ENCODE data around the gene SBF1.
A peak's percentile ranks its signal among the peaks of the same experiment; 100 is the strongest.

Gene SBF1

DNA sequence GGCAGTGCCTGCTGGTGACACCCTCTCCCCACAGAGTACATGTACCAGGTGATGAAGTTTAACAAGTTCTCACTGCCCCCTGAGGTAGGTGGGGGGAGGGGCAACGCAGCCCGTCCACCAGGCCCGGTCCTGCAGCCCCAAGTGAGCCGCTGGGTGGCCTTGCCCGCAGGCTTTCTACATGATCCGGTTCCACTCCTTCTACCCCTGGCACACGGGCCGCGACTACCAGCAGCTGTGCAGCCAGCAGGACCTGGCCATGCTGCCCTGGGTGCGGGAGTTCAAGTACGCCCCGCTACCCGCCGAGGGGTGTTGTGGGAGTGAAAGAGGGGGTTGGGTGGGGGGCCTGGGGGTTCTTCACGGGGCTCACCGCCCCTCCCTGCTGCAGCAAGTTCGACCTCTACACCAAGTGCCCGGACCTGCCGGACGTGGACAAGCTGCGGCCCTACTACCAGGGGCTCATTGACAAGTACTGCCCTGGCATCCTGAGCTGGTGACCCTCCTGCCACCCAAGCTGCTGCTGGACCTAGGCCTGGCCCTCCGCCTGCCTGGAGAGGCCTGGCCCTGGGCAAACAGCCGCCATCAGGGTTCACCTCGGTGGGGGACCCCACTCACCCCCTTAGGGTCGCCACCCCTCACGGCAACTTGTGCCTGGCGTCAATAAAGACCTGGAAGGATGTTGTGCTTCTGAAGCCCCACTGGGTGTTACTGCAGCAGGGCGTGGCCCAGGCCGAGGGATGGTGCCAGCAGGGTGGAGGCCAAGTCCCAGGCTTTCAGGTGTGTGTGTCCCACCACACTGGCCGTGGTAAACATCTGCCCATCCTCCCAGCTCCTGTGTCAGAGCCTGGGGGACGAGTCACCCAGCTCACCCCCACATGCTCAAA lies 14.8 kb upstream of the SBF1 start:
- Histone ChIP-seq H2AFZ (ENCODE audit: insufficient read depth, low read length, poor library complexity) (no peak overlapping the region), H2BK120ac (ENCODE audit: insufficient read depth, low read length, poor library complexity) (no peak overlapping the region), H3K27ac (ENCODE audit: low read depth, low read length) (no peak overlapping the region), H3K23ac (ENCODE audit: low read length) (no peak overlapping the region), H3K79me1 (ENCODE audit: low read length) (no peaks in the 10 kb centered on the region), H3K4me2 (ENCODE audit: low read length) (no peak overlapping the region), H3K36me3 (ENCODE audit: control insufficient read depth in 1 of 2, insufficient read depth in 2 of 2, low read length in 2 of 2) (no peaks in the 10 kb centered on the region), H3K4ac (ENCODE audit: low read depth, low read length) (no peak overlapping the region), H3K18ac (ENCODE audit: low read length) (no peak overlapping the region), H4K8ac (ENCODE audit: low read depth, low read length) (no peak overlapping the region), H2BK12ac (ENCODE audit: low read length) (no peak overlapping the region), H3K27me3 (ENCODE audit: insufficient read depth, low read length) (no peaks in the 10 kb centered on the region), H4K91ac (ENCODE audit: low read depth, low read length) (no peak overlapping the region), H3K14ac (ENCODE audit: low read length) (no peak overlapping the region), H3K9ac (ENCODE audit: low read length) (no peak overlapping the region), H2BK5ac (ENCODE audit: low read depth, low read length, poor library complexity) (no peak overlapping the region), H3K79me2 (ENCODE audit: control insufficient read depth, insufficient read depth, low read length, poor library complexity) (no peaks in the 10 kb centered on the region), H2AK5ac (ENCODE audit: low read length) (no peak overlapping the region), H3K4me3 (ENCODE audit: low read depth, low read length) (no peak overlapping the region), H3K9me3 (ENCODE audit: insufficient read depth, low read depth, low read length) (no peaks in the 10 kb centered on the region), H3K4me1 (ENCODE audit: control insufficient read depth in 1 of 2, insufficient read depth in 2 of 2, low read length in 2 of 2) (no peaks in the 10 kb centered on the region), H4K12ac (ENCODE audit: low read depth, low read length) (no peak overlapping the region)
- WGBS (ENCODE audit: extremely low coverage, insufficient coverage, insufficient read length), result no CpG with 5 or more reads among the region's 31 CpGs
- DNase-seq, result peak; percentile 51 to 69

DNA sequence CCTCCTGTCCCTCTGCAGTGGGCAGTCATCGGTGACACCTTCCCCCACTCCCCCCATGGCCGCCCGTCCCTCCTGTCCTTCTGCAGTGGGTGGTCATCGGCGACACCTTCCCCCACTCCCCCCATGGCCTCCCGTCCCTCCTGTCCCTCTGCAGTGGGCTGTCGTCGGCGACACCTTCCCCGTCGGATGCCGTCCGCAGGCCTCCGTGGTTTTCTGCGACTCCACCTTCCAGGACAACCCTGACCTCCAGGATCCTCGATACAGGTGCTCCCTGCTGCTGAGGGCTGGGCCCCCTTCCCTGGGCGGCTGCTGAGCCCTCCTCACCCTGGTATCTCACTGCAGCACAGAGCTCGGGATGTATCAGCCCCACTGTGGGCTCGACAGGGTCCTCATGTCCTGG lies 14.1 kb upstream of the SBF1 start:
- Histone ChIP-seq H3K27ac (ENCODE audit: low read depth, low read length) (no peak overlapping the region), H2BK5ac (ENCODE audit: low read depth, low read length, poor library complexity) (no peak overlapping the region), H4K12ac (ENCODE audit: low read depth, low read length) (no peak overlapping the region), H3K27me3 (ENCODE audit: insufficient read depth, low read length) (no peaks in the 10 kb centered on the region), H3K18ac (ENCODE audit: low read length) (no peak overlapping the region), H3K4me2 (ENCODE audit: low read length) (no peak overlapping the region), H4K91ac (ENCODE audit: low read depth, low read length) (no peak overlapping the region), H2AFZ (ENCODE audit: insufficient read depth, low read length, poor library complexity) (no peak overlapping the region), H4K8ac (ENCODE audit: low read depth, low read length) (no peak overlapping the region), H3K36me3 (ENCODE audit: control insufficient read depth in 1 of 2, insufficient read depth in 2 of 2, low read length in 2 of 2) (no peaks in the 10 kb centered on the region), H3K4ac (ENCODE audit: low read depth, low read length) (no peak overlapping the region), H3K9ac (ENCODE audit: low read length) (no peak overlapping the region), H3K79me1 (ENCODE audit: low read length) (no peaks in the 10 kb centered on the region), H3K79me2 (ENCODE audit: control insufficient read depth, insufficient read depth, low read length, poor library complexity) (no peaks in the 10 kb centered on the region), H3K9me3 (ENCODE audit: insufficient read depth, low read depth, low read length) (no peaks in the 10 kb centered on the region), H3K14ac (ENCODE audit: low read length) (no peak overlapping the region), H3K4me1 (ENCODE audit: control insufficient read depth in 1 of 2, insufficient read depth in 2 of 2, low read length in 2 of 2) (no peaks in the 10 kb centered on the region), H2BK12ac (ENCODE audit: low read length) (no peak overlapping the region), H3K4me3 (ENCODE audit: low read depth, low read length) (no peak overlapping the region), H2BK120ac (ENCODE audit: insufficient read depth, low read length, poor library complexity) (no peak overlapping the region), H2AK5ac (ENCODE audit: low read length) (no peak overlapping the region), H3K23ac (ENCODE audit: low read length) (no peak overlapping the region)
- WGBS (ENCODE audit: extremely low coverage, insufficient coverage, insufficient read length), result no CpG with 5 or more reads among the region's 19 CpGs
- no peak for DNase-seq

DNA sequence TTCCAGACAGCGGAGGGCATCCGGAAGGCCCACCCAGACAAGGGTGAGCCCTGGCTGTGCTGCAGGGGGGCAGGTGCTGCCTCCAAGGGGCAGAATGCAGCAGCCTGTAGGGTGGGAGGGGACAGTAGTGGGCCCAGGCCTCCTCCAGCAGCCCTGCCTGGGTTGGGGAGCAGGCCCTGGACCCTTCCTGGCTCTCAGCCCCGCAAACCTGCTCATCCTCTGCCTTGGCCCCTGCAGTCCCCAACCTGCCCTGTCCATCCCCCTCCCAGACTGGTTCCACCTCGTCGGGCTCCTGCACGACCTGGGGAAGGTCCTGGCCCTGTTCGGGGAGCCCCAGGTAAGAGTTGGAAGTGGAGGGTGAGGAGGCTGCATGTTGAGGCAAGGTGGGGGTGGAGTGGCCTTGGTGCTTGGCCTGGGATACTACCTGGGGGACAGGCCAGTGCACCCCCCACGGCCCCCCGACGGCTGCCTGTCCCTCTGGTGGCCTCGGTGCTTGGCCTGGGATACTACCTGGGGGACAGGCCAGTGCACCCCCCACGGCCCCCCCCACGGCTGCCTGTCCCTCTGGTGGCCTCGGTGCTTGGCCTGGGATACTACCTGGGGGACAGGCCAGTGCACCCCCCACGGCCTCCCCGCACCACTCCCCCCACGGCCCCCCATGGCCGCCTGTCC lies 13.3 kb upstream of the SBF1 start:
- Histone ChIP-seq H4K91ac (ENCODE audit: low read depth, low read length) (no peak overlapping the region), H4K12ac (ENCODE audit: low read depth, low read length) (no peak overlapping the region), H3K27ac (ENCODE audit: low read depth, low read length) (no peak overlapping the region), H2BK5ac (ENCODE audit: low read depth, low read length, poor library complexity) (no peak overlapping the region), H4K8ac (ENCODE audit: low read depth, low read length) (no peak overlapping the region), H2BK12ac (ENCODE audit: low read length) (no peak overlapping the region), H3K4ac (ENCODE audit: low read depth, low read length) (no peak overlapping the region), H2AK5ac (ENCODE audit: low read length) (no peak overlapping the region), H3K79me1 (ENCODE audit: low read length) (no peaks in the 10 kb centered on the region), H3K23ac (ENCODE audit: low read length) (no peak overlapping the region), H3K4me1 (ENCODE audit: control insufficient read depth in 1 of 2, insufficient read depth in 2 of 2, low read length in 2 of 2) (no peaks in the 10 kb centered on the region), H3K9me3 (ENCODE audit: insufficient read depth, low read depth, low read length) (no peaks in the 10 kb centered on the region), H3K14ac (ENCODE audit: low read length) (no peak overlapping the region), H3K4me2 (ENCODE audit: low read length) (no peak overlapping the region), H3K36me3 (ENCODE audit: control insufficient read depth in 1 of 2, insufficient read depth in 2 of 2, low read length in 2 of 2) (no peaks in the 10 kb centered on the region), H3K18ac (ENCODE audit: low read length) (no peak overlapping the region), H3K79me2 (ENCODE audit: control insufficient read depth, insufficient read depth, low read length, poor library complexity) (no peaks in the 10 kb centered on the region), H3K27me3 (ENCODE audit: insufficient read depth, low read length) (no peaks in the 10 kb centered on the region), H3K4me3 (ENCODE audit: low read depth, low read length) (no peak overlapping the region), H2AFZ (ENCODE audit: insufficient read depth, low read length, poor library complexity) (no peak overlapping the region), H2BK120ac (ENCODE audit: insufficient read depth, low read length, poor library complexity) (no peak overlapping the region), H3K9ac (ENCODE audit: low read length) (no peak overlapping the region)
- DNase-seq, result no peak
- WGBS (ENCODE audit: extremely low coverage, insufficient coverage, insufficient read length), result no CpG with 5 or more reads among the region's 18 CpGs

DNA sequence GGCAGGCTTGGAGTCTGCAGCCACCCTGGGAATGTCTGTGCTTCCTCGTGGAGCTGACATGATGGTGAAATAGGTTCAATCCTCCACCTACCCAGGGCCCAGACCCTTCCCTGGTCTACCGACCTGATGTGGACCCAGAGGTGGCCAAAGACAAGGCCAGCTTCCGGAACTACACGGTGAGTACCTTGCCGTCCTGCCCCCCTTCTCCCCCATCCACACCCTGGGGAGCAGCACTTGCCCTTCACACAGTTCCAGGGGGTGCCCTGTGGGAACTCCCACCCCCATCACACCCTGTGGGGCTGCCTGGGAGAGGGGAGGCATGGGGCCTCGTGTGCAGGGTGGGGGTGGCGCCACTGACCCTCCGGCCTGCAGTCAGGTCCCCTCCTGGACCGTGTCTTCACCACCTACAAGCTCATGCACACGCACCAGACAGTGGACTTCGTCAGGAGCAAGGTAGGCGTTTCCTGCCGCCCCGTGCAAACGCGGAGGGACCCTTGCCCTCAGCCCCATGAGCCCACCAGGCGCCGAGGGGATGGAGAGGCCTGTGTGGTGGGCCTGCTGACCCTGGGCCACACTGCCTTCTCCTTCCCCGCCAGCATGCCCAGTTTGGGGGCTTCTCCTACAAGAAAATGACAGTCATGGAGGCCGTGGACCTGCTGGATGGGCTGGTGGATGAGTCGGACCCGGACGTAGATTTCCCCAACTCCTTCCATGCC lies 12.6 kb upstream of the SBF1 start:
- H3K4ac ChIP-seq (ENCODE audit: low read depth, low read length), result no peak overlapping the region
- DNase-seq, result no peak
- no peak overlapping the region for H3K14ac ChIP-seq (ENCODE audit: low read length)
- H4K12ac ChIP-seq (ENCODE audit: low read depth, low read length), result no peak overlapping the region
- H2BK120ac ChIP-seq (ENCODE audit: insufficient read depth, low read length, poor library complexity), result no peak overlapping the region
- no peak overlapping the region for H2BK5ac ChIP-seq (ENCODE audit: low read depth, low read length, poor library complexity)
- H3K9me3 ChIP-seq (ENCODE audit: insufficient read depth, low read depth, low read length), result no peaks in the 10 kb centered on the region
- no peak overlapping the region for H3K27ac ChIP-seq (ENCODE audit: low read depth, low read length)
- H2BK12ac ChIP-seq (ENCODE audit: low read length), result no peak overlapping the region
- no peak overlapping the region for H3K9ac ChIP-seq (ENCODE audit: low read length)
- H2AK5ac ChIP-seq (ENCODE audit: low read length), result no peak overlapping the region
- H3K36me3 ChIP-seq (ENCODE audit: control insufficient read depth in 1 of 2, insufficient read depth in 2 of 2, low read length in 2 of 2), result no peaks in the 10 kb centered on the region
- no peak overlapping the region for H3K4me3 ChIP-seq (ENCODE audit: low read depth, low read length)
- no peaks in the 10 kb centered on the region for H3K79me1 ChIP-seq (ENCODE audit: low read length)
- no peak overlapping the region for H4K8ac ChIP-seq (ENCODE audit: low read depth, low read length)
- no peak overlapping the region for H3K4me2 ChIP-seq (ENCODE audit: low read length)
- no peak overlapping the region for H3K18ac ChIP-seq (ENCODE audit: low read length)
- H3K79me2 ChIP-seq (ENCODE audit: control insufficient read depth, insufficient read depth, low read length, poor library complexity), result no peaks in the 10 kb centered on the region
- WGBS (ENCODE audit: extremely low coverage, insufficient coverage, insufficient read length), result no CpG with 5 or more reads among the region's 23 CpGs
- H3K27me3 ChIP-seq (ENCODE audit: insufficient read depth, low read length), result no peaks in the 10 kb centered on the region
- no peak overlapping the region for H4K91ac ChIP-seq (ENCODE audit: low read depth, low read length)
- no peaks in the 10 kb centered on the region for H3K4me1 ChIP-seq (ENCODE audit: control insufficient read depth in 1 of 2, insufficient read depth in 2 of 2, low read length in 2 of 2)
- H3K23ac ChIP-seq (ENCODE audit: low read length), result no peak overlapping the region
- H2AFZ ChIP-seq (ENCODE audit: insufficient read depth, low read length, poor library complexity), result no peak overlapping the region

Data from trophoblast cell (in vitro differentiated cells and primary cell).